Measurements from ENCODE around the gene CABS1. TPM values are rescaled to one million over a fixed set of nuclear protein-coding genes. Genes with fewer than 3 reads are reported as not detected.

CABS1 gene
- polyA plus RNA-seq, 1 of the 3 experiments (the other 2 are of a cell fraction): not detected

- TF ChIP-seq REST (IDR thresholded peaks at IDR 0.05; ENCODE audit: low read depth, low read length) (no peak), SMC3 (IDR thresholded peaks at IDR 0.05; ENCODE audit: low read depth, low read length) (no peak), ELF1 (IDR thresholded peaks at IDR 0.05) (no peak), JUND (IDR thresholded peaks at IDR 0.05) (no peak), NFIC (IDR thresholded peaks at IDR 0.05; ENCODE audit: borderline replicate concordance) (no peak)
- TF ChIP-seq, protein P1, sequence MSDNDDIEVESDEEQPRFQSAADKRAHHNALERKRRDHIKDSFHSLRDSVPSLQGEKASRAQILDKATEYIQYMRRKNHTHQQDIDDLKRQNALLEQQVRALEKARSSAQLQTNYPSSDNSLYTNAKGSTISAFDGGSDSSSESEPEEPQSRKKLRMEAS (IDR thresholded peaks at IDR 0.05; ENCODE audit: low read depth): no peak
Observed at GRCh38 chr4:70297576-70297975, 37.2 kb upstream of the CABS1 start (continued).

DNA sequence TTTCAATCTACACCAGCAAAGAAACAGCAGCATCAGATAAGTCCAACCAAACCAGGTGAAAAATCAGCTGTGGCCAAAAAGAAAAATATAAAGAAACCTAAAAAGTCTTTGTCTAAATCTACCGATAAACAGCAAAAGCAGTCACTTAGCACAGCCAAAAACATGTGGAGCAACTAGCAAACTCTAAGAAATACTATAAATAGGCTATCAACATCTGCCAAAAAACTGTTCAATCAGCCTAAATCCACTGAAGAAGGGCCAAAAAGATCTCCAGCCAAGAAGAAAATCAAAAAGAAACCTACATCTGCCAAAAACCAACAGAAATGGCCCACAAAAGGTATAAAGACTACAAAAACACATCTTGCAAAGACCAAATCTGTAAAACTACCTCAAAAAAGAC, 36.7 kb upstream of the CABS1 start:
- no peak for TF ChIP-seq YY1 (IDR thresholded peaks at IDR 0.05; ENCODE audit: low read depth)
- H3K36me3 ChIP-seq (replicated peaks in 1 of 2; ENCODE audit: control insufficient read depth in 1 of 2, insufficient read depth in 2 of 2, low read length in 1 of 2): no peaks in the 10 kb centered on the region
- CTCF ChIA-PET: no interaction called here
- POLR2A ChIA-PET: no interaction called here
- H3K9ac ChIP-seq: no peak overlapping the region
- no peak overlapping the region for H3K27ac ChIP-seq (ENCODE audit: low read depth in 2 of 2, low read length in 1 of 2)
- H3K79me2 ChIP-seq (ENCODE audit: insufficient read depth): no peaks in the 10 kb centered on the region
- H3K9me3 ChIP-seq: no peaks in the 10 kb centered on the region
- H3K4me3 ChIP-seq (ENCODE audit: low read depth in 2 of 2, low read length in 1 of 2): no peak overlapping the region
- H3F3A ChIP-seq (replicated peaks; ENCODE audit: insufficient read depth): no peaks in the 10 kb centered on the region
- H4K20me1 ChIP-seq (ENCODE audit: insufficient read depth): no peaks in the 10 kb centered on the region
- no peaks in the 10 kb centered on the region for H3K27me3 ChIP-seq (ENCODE audit: insufficient read depth)
- no peak for DNase-seq
- no peaks in the 10 kb centered on the region for H3K4me1 ChIP-seq (ENCODE audit: control insufficient read depth in 1 of 2, insufficient read depth in 2 of 2, low read depth in 1 of 2, low read length in 1 of 2)
- H3K9me2 ChIP-seq: no peaks in the 10 kb centered on the region
- no peak overlapping the region for H2AFZ ChIP-seq (ENCODE audit: low read depth)
- WGBS (ENCODE audit: low lambda C conversion rate): 17% methylated on average over 1 of the region's 1 CpG
- H3K4me2 ChIP-seq: no peak overlapping the region

- H3K79me2 ChIP-seq (ENCODE audit: insufficient read depth): no peaks in the 10 kb centered on the region
- no peaks in the 10 kb centered on the region for H3F3A ChIP-seq (replicated peaks; ENCODE audit: insufficient read depth)
- H3K27me3 ChIP-seq (ENCODE audit: insufficient read depth): no peaks in the 10 kb centered on the region
- H3K9me2 ChIP-seq: no peaks in the 10 kb centered on the region
- no peak overlapping the region for H3K4me2 ChIP-seq
- no peak overlapping the region for H3K4me3 ChIP-seq (ENCODE audit: low read depth in 2 of 2, low read length in 1 of 2)
- WGBS (ENCODE audit: low lambda C conversion rate): 14% methylated on average over 1 of the region's 2 CpGs
- no peak for DNase-seq
- no peaks in the 10 kb centered on the region for H3K4me1 ChIP-seq (ENCODE audit: control insufficient read depth in 1 of 2, insufficient read depth in 2 of 2, low read depth in 1 of 2, low read length in 1 of 2)
- no peaks in the 10 kb centered on the region for H3K36me3 ChIP-seq (replicated peaks in 1 of 2; ENCODE audit: control insufficient read depth in 1 of 2, insufficient read depth in 2 of 2, low read length in 1 of 2)
- TF ChIP-seq TEAD4 (IDR thresholded peaks at IDR 0.05; ENCODE audit: borderline replicate concordance, insufficient read depth): no peak
- no peak for TF ChIP-seq CHD2 (IDR thresholded peaks at IDR 0.05; ENCODE audit: low read length, partially characterized antibody)
- TF ChIP-seq, protein P2, sequence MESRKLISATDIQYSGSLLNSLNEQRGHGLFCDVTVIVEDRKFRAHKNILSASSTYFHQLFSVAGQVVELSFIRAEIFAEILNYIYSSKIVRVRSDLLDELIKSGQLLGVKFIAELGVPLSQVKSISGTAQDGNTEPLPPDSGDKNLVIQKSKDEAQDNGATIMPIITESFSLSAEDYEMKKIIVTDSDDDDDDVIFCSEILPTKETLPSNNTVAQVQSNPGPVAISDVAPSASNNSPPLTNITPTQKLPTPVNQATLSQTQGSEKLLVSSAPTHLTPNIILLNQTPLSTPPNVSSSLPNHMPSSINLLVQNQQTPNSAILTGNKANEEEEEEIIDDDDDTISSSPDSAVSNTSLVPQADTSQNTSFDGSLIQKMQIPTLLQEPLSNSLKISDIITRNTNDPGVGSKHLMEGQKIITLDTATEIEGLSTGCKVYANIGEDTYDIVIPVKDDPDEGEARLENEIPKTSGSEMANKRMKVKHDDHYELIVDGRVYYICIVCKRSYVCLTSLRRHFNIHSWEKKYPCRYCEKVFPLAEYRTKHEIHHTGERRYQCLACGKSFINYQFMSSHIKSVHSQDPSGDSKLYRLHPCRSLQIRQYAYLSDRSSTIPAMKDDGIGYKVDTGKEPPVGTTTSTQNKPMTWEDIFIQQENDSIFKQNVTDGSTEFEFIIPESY (IDR thresholded peaks at IDR 0.05; ENCODE audit: borderline replicate concordance, low read depth): no peak
- no peak for TF ChIP-seq EP300 (IDR thresholded peaks at IDR 0.05; ENCODE audit: borderline replicate concordance in 1 of 2, low read depth in 1 of 2, low read length in 1 of 2)
- TF ChIP-seq NFIC (IDR thresholded peaks at IDR 0.05; ENCODE audit: borderline replicate concordance): no peak
- TF ChIP-seq, protein P3, sequence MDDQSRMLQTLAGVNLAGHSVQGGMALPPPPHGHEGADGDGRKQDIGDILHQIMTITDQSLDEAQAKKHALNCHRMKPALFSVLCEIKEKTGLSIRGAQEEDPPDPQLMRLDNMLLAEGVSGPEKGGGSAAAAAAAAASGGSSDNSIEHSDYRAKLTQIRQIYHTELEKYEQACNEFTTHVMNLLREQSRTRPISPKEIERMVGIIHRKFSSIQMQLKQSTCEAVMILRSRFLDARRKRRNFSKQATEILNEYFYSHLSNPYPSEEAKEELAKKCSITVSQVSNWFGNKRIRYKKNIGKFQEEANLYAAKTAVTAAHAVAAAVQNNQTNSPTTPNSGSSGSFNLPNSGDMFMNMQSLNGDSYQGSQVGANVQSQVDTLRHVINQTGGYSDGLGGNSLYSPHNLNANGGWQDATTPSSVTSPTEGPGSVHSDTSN (IDR thresholded peaks at IDR 0.05): no peak
- TF ChIP-seq JUND (IDR thresholded peaks at IDR 0.05): no peak
- TF ChIP-seq YY1 (IDR thresholded peaks at IDR 0.05; ENCODE audit: low read depth): no peak
- no peak for TF ChIP-seq TCF12 (IDR thresholded peaks at IDR 0.05)
- no peak for TF ChIP-seq MXI1 (IDR thresholded peaks at IDR 0.05; ENCODE audit: low read depth, low read length)
- TF ChIP-seq RCOR1 (IDR thresholded peaks at IDR 0.05; ENCODE audit: low read length): no peak
- TF ChIP-seq USF1 (IDR thresholded peaks at IDR 0.05; ENCODE audit: borderline replicate concordance, low read depth): no peak
- no peak for TF ChIP-seq RAD21 (IDR thresholded peaks at IDR 0.05; ENCODE audit: low read length)
- POLR2A ChIA-PET: no interaction called here
- H3K9me3 ChIP-seq: no peaks in the 10 kb centered on the region
- H3K9ac ChIP-seq: no peak overlapping the region
- H4K20me1 ChIP-seq (ENCODE audit: insufficient read depth): no peaks in the 10 kb centered on the region
- CTCF ChIA-PET: no interaction called here
- no peak overlapping the region for H3K27ac ChIP-seq (ENCODE audit: low read depth in 2 of 2, low read length in 1 of 2)
- H2AFZ ChIP-seq (ENCODE audit: low read depth): no peak overlapping the region
Observed at GRCh38 chr4:70299643-70300042, 35.1 kb upstream of the CABS1 start.
